ENCODE results near the gene EMILIN1.
A peak's percentile ranks its signal among the peaks of the same experiment; 100 is the strongest.

Gene EMILIN1

GRCh38 chr2:27078267-27079194, at the start of gene EMILIN1:
Gene EMILIN1, plus strand, starts transcription at chr2:27078615. Its CDS starts 451 bp downstream, at chr2:27079066.
- DNase-seq (ENCODE audit: low read depth in 4 of 4, low spot score in 1 of 4), result no peak

DNA sequence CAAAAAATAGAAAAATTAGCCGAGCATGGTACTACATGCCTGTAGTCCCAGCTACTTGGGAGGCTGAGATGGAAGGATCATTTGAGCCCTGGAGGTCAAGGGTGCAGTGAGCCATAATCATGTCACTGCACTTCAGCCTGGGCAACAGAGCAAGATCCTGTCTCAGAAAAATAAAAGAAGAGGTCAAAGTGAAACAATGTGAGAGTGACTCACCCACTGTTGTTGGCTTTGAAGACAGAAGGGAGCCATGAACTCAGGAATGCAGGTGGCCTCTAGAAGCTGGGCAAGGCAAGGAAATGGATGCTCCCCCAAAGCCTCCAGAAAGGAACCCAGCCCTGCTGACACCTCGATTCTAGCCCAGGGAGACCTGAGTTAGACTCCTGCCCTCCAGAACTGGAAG, 49.4 kb upstream of the EMILIN1 start:
- DNase-seq (ENCODE audit: low read depth in 4 of 4, low spot score in 1 of 4), result no peak

DNA sequence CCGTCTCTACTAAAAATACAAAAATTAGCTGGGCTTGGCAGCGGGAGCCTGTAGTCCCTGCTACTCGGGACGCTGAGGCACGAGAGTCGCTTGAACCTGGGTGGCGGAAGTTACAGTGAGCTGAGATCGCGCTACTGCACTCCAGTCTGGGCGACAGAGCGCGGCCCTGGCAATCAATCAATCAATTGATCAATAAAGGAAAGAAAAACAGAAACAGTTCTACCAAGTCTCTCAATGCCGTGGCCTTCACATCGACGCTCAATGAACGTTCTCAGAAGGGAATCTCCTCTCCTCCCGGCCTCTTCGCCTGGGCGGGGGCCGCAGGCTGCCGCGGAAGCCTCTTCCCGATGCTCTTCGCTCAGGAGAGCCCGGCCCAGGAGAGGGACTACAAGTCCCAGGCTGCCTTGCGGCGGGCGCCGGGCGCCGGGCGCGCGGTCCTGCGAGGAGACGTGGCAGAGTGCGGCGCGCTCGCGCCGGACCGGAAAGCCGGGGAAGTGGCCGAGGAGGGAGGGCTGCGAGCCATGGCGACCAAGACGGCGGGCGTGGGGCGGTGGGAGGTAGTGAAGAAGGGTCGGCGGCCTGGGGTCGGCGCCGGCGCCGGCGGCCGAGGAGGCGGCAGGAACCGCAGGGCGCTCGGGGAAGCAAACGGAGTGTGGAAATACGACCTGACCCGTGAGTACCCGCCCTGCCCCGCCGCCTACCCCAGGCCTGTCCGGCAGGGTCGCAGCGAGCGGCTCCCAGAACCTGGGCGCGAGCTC, 45.7 kb upstream of the EMILIN1 start, which contains the start of gene TMEM214:
TSS of gene TMEM214 (plus strand) at position 471 of the 758 bp plus-strand sequence. CDS start at position 522, 51 bp downstream.
- peak; percentile 60 to 82 (median 70) for DNase-seq (ENCODE audit: low read depth in 4 of 4, low spot score in 1 of 4)

DNA sequence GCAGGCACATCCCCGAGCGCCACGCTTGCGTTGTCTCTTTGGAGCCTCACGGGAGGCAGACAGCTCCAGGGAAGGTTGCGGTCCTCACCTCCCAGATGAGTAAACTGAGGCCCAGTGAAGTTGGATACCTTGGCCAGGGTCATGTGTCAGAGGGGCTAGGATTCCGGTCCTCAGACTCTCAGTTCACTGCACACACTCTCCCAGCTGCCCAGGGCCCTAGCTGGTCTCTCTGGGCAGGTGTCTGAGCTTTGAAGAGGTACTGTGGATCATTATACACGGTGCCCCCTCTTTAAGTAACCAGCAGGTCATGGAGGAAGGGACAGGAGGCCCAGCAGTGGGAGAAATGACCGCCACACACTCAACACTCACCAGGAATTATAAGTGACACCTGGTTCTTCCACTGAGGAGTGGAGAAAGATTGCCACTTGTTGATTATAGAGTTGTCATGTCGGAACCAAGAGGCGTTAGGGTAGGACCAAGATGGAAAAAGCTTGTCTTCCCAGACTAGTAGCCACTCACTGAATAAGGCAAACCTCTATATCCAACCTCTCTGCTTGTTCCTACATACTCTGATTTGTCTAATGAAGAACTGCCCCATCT, 45.1 kb upstream of the EMILIN1 start:
- no peak for DNase-seq (ENCODE audit: low read depth in 4 of 4, low spot score in 1 of 4)

GRCh38 chr2:27038012-27038411, 40.4 kb upstream of the EMILIN1 start:
- DNase-seq (ENCODE audit: low read depth in 4 of 4, low spot score in 1 of 4), result no peak

DNA sequence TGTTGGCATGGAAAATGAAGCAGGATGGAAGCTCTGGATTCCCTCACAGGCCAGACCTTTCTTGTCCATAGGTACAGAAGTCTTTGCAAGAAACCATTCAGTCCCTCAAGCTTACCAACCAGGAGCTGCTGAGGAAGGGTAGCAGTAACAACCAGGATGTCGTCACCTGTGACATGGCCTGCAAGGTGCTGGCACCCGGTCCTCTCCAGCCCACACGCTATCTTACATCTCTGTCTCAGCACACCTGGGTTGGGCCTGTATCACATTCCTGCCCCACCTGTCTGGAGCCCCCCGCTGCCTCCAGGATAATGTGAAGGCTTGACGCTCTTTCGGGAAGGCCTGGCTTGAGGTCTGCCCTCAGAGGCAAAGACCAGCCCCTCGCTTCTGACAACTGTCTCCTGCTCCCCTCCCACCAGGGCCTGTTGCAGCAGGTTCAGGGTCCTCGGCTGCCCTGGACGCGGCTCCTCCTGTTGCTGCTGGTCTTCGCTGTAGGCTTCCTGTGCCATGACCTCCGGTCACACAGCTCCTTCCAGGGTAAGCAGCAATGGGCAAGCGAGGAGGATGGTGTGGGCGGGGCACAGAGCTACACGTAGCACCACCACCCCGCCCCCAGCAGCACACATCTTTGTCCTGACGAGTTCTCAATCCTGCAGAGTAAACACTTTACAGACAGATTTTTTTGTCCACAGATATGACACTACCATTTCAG, 39.6 kb upstream of the EMILIN1 start:
- DNase-seq (ENCODE audit: low read depth in 4 of 4, low spot score in 1 of 4), result no peak

- DNase-seq (ENCODE audit: low read depth in 4 of 4, low spot score in 1 of 4), result no peak
Measured at GRCh38 chr2:27039426-27039825, 39.0 kb upstream of the EMILIN1 start.

GRCh38 chr2:27039871-27040270, 38.5 kb upstream of the EMILIN1 start:
- DNase-seq (ENCODE audit: low read depth in 4 of 4, low spot score in 1 of 4), result no peak

GRCh38 chr2:27040282-27040681, 38.1 kb upstream of the EMILIN1 start:
- no peak for DNase-seq (ENCODE audit: low read depth in 4 of 4, low spot score in 1 of 4)

DNA sequence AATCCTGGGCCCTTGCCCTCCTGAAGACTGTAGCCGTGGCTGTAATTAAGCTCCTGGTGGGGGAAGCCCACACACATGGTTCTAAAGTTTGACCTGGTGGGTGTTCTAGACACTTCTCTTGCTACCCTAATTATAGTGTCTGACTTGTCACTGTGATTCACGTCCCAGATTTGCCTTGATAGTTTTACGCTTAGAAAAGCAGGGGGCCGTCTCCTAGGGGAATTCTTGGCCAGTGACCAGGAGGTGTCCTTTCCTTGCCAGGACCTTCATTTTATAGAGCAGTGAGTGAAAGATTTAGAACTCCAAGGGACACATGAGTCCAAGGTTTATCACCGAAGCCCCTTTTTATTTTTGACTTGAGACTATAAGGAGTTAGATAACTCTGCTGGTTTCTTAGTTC, 36.7 kb upstream of the EMILIN1 start:
- DNase-seq (ENCODE audit: low read depth in 4 of 4, low spot score in 1 of 4), result no peak

DNA sequence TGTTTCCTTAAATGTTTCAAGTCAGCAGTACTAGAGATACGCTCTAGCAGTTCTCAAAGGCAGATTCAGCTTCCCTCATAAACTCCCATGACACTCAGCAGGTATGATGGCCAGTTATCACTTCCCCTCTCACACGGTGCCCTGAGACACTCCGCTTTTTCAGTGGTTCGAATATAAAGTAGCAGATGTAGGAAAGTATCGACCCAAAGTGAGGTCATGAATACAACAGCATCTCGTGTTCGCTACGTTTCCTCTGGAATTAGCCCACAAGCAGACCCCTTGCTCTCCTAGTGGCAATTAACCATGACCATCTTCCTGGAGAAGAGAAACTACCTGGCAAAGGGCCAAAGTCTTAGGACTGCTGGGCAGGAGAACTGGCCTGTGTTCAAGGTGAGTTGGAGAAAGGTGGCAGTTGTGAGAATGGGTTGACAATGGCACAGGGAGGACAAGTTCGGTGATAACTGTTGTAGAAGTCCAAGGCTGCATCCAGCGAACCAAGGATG, 36.2 kb upstream of the EMILIN1 start:
- DNase-seq (ENCODE audit: low read depth in 4 of 4, low spot score in 1 of 4), result no peak

DNA sequence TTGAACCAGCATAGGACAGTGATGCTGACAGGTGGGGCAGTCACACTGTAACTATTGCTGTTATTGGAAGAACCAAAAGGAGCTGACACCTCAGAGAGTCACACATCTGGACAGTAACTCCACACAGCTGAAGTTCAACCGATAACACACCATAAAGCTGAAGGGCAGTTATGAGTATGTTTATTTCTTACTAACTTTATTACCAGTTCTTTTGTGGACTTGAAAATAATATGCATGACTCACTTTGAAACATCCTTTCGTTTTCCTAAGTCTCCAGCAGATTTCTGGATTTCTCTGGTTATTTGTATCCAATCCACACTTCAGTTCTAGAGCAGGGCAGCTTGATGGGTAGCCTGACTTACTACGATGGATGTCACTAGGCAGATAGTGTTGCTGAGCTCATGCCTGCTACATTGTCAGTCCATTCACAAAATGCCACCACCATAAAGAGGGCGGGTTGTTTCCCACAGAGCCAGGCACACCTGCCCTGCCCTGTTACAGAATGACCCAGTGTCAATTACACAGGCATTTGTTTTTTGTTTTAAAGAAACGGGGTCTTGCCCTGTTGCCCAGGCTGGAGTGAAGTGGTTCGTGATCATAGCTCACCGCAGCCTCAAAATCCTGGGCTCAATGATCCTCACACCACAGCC, 35.3 kb upstream of the EMILIN1 start:
- no peak for DNase-seq (ENCODE audit: low read depth in 4 of 4, low spot score in 1 of 4)

GRCh38 chr2:27049422-27050280, 28.8 kb upstream of the EMILIN1 start:
- DNase-seq (ENCODE audit: low read depth in 4 of 4, low spot score in 1 of 4), result peak in 3 of 4 experiments; percentile 34 to 67 (median 54)

DNA sequence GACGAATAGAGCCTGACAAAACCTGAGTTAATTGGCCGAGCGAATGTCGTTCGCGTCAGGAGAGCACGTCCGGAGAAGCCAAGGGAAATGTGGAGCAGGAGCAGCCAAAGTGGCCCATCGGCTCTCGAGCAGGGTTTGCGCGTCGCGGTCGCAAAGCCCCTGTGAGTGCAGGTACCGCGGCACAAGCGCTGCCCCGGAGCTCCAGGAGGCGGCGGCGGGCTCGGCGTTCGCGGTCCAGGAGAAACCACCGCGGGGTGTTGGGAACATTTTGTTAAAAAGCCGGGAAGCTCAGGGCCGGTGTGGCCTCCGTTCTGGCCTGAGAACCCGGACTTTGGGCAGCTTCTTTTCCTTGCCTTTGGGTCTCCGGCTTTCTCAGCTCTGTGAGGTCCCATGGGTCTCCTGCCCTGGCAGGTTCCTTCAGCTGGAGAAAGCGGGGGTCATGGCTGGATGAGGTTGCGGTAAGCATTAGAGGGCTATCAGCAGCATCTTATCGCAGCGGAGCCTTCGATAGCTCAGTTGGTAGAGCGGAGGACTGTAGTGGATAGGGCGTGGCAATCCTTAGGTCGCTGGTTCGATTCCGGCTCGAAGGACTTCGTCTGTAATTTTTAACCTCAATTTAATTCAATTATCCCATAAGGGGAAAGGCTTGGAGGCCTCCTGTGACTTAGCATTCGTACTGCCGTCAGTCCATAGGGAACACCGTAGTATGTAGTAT, 28.0 kb upstream of the EMILIN1 start:
- peak; percentile 80 to 93 (median 84) for DNase-seq (ENCODE audit: low read depth in 4 of 4, low spot score in 1 of 4)

- DNase-seq (ENCODE audit: low read depth in 4 of 4, low spot score in 1 of 4), result peak; percentile 86 to 93 (median 90)
Measured at GRCh38 chr2:27050996-27051901, 27.2 kb upstream of the EMILIN1 start, which contains the start of gene AGBL5. Gene AGBL5, plus strand, starts transcription at chr2:27051668. Its CDS starts 1,291 bp downstream, at chr2:27052959.

DNA sequence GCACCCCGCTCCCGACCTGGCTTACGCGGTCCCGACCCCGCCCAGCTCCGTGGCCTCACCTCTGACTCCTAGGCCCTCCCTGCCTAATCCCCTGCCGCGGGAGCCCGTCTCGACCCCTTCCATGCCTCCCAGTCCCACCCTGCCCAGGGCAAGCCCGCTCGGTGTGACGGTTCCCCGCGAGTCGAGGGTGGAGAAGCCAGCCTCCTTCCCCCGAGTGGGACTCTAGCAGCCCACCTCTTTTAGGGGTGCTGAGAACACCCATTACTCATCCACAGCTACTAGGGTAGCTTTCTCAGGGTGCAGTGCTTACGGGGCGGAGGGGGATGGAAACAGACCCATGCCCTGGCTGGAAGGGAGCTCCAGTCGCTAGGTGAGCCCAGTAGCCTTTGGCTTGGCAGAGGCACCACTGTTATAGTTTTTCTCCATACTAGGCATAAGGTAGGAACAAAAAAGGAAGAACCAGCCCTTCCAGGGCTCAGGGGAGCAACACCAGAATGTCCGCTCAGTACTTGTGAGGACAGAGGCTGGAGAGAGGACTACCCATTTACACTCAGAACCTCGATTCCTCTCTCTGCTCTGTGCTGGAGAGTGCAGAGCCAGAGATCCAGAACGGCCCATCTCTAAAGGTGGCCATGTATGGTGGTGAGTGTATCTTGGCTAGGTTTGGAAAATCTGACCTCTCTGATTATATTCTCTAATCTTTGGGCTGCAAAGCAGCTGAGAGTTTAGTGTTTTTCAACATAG, 26.3 kb upstream of the EMILIN1 start:
- DNase-seq (ENCODE audit: low read depth in 4 of 4, low spot score in 1 of 4), result peak in 1 of 4 experiments; percentile 21

- DNase-seq (ENCODE audit: low read depth in 4 of 4, low spot score in 1 of 4), result no peak
Measured at GRCh38 chr2:27053321-27053720, 25.1 kb upstream of the EMILIN1 start.

Measured in stimulated activated CD4-positive, alpha-beta T cell treated with anti-CD3 and anti-CD28 coated beads, Interleukin-1b, Interleukin-23, amount 100 ng/mL, for 24 hours (primary cell).